Measurements from ENCODE around the gene OTX2. TPM values are rescaled to one million over a fixed set of nuclear protein-coding genes. Genes with fewer than 3 reads are reported as not detected.

OTX2 gene
- total and polyA plus RNA-seq, 2 of the 13 experiments (the other 11 are each of a cell fraction or from before 2014, with no cell fraction given) = not detected

GRCh38 chr14:56809270-56810146, 771 bp downstream of the OTX2 start:
- no peak for FAIRE-seq
- no peak for TF ChIP-seq RBM22 (optimal IDR thresholded peaks at IDR 0.05; ENCODE audit: low read length)
- no peak for TF ChIP-seq NR2F1 (CRISPR knock-in tag; IDR thresholded peaks at IDR 0.05)
- no peak for TF ChIP-seq PLSCR1 (CRISPR knock-in tag; IDR thresholded peaks at IDR 0.05; ENCODE audit: borderline replicate concordance)
- TF ChIP-seq NR3C1 (CRISPR knock-in tag; IDR thresholded peaks at IDR 0.05) = no peak
- no peak for TF ChIP-seq THRA (CRISPR knock-in tag; IDR thresholded peaks at IDR 0.05; ENCODE audit: borderline replicate concordance)
- no peak for TF ChIP-seq ZFYVE20 (CRISPR knock-in tag; IDR thresholded peaks at IDR 0.05; ENCODE audit: borderline replicate concordance, low read depth)
- TF ChIP-seq RARA (CRISPR knock-in tag; IDR thresholded peaks at IDR 0.05) = no peak
- no peak for TF ChIP-seq ZNF883 (CRISPR knock-in tag; IDR thresholded peaks at IDR 0.05; ENCODE audit: not compliant biosample characterization)
- TF ChIP-seq ZNF704 (CRISPR knock-in tag; IDR thresholded peaks at IDR 0.05; ENCODE audit: borderline replicate concordance) = no peak
- no peak for TF ChIP-seq ZNF205 (CRISPR knock-in tag; IDR thresholded peaks at IDR 0.05)
- no peak for TF ChIP-seq ZBTB49 (CRISPR knock-in tag; IDR thresholded peaks at IDR 0.05; ENCODE audit: borderline replicate concordance)
- no peak for TF ChIP-seq CC2D1A (CRISPR knock-in tag; IDR thresholded peaks at IDR 0.05)
- TF ChIP-seq PRDM4 (CRISPR knock-in tag; IDR thresholded peaks at IDR 0.05; ENCODE audit: borderline replicate concordance) = no peak
- TF ChIP-seq CAMTA2 (CRISPR knock-in tag; IDR thresholded peaks at IDR 0.05; ENCODE audit: borderline replicate concordance) = no peak

More at GRCh38 chr14:56809270-56810146, 771 bp downstream of the OTX2 start:
- in situ Hi-C loops (cut with HindIII; ENCODE audit: extremely low pct_ligation_motif_present, low pct_unique_long_range_greater_than_20kb) (no loop called here), intact Hi-C loops (cut with micrococcal nuclease; ENCODE audit: unreplicated experiment) (no loop called here)
- no peak overlapping the region for H3K9ac ChIP-seq (ENCODE audit: insufficient read depth, low read depth, low read length)
- BruUV-seq (replicated peaks) = no TSS peak
- H3K79me2 ChIP-seq (ENCODE audit: insufficient read depth, low read length) = no peaks in the 10 kb centered on the region
- 0 out of 2 replicates have a peak, but pooled peaks cover 4% of the 10 kb centered on the region for H4K20me1 ChIP-seq (ENCODE audit: insufficient read depth, low read length)
- H3K4me1 ChIP-seq (ENCODE audit: insufficient read depth, low read length) = no peaks in the 10 kb centered on the region
- DNase-seq (ENCODE audit: low spot score) = no peak
- 69% methylated on average over 58 of the region's 63 CpGs for WGBS (ENCODE audit: low lambda C conversion rate)
- no peak for ATAC-seq
- peaks cover 8 to 58% of the 10 kb centered on the region in 2 experiments for H3K27me3 ChIP-seq (ENCODE audit: control insufficient read depth in 1 of 2, insufficient read depth in 2 of 2, low read length in 2 of 2)
- ChIA-PET POLR2A (no interaction called here), CTCF (ENCODE audit: low intra/inter-chr PET ratio, low total read pairs) (no interaction called here)
- H3K4me3 ChIP-seq (replicated peaks in 1 of 3; ENCODE audit: insufficient read depth in 1 of 3, low read depth in 2 of 3, low read length in 3 of 3) = no peak overlapping the region
- H3K4me2 ChIP-seq (ENCODE audit: low read depth, low read length) = no peak overlapping the region
- H3K27ac ChIP-seq (ENCODE audit: extremely low read length, insufficient read depth, low read length) = no peak overlapping the region
- no peak overlapping the region for H2AFZ ChIP-seq (ENCODE audit: low read length)
- H3K9me3 ChIP-seq (ENCODE audit: low read length) = no peaks in the 10 kb centered on the region
- H3K36me3 ChIP-seq (replicated peaks in 1 of 2; ENCODE audit: control insufficient read depth in 1 of 2, insufficient read depth in 2 of 2, low read length in 2 of 2) = no peaks in the 10 kb centered on the region

Data from HepG2 (cell line).